Stimulated activated CD8-positive, alpha-beta memory T cell treated with anti-CD3 and anti-CD28 coated beads, Interleukin-2, amount 100 ng/mL, for 1 hour (primary cell): Measurements from ENCODE around the gene PEX5L.
"Not testable (repeated sequence)": the region's sequence is repeated elsewhere in the genome, so short reads cannot be mapped to it uniquely, and the experiment has no call there.

Source experiments
- DNase-seq, 2 donors: peaks; one replicate each; pipeline ENCODE4 v3.0.0-alpha.2; 2020; ENCODE audit warnings: low read depth in 2 of 2

PEX5L gene

GRCh38 chr3:180011927-180012326 is 24.8 kb downstream of the PEX5L start:
- DNase-seq = no peak

- not testable (repeated sequence) for DNase-seq
These were observed 28.4 kb downstream of the PEX5L start for GRCh38 chr3:180008318-180008717.

- DNase-seq = no peak
These were observed 32.2 kb downstream of the PEX5L start for GRCh38 chr3:180004542-180004941.

- DNase-seq = no peak
These were observed 34.7 kb downstream of the PEX5L start for GRCh38 chr3:180002006-180002405.

GRCh38 chr3:180000500-180000899 is 36.2 kb downstream of the PEX5L start:
- no peak for DNase-seq

- DNase-seq = no peak
These were observed 41.3 kb downstream of the PEX5L start for GRCh38 chr3:179995406-179995805.

- DNase-seq = no peak
These were observed 44.9 kb downstream of the PEX5L start for GRCh38 chr3:179991883-179992282.

- DNase-seq = no peak
These were observed 45.6 kb downstream of the PEX5L start for GRCh38 chr3:179991104-179991503.

- DNase-seq = no peak
These were observed 55.1 kb downstream of the PEX5L start for GRCh38 chr3:179981646-179982045.

- DNase-seq = no peak
These were observed 59.4 kb downstream of the PEX5L start for GRCh38 chr3:179977356-179977755.

GRCh38 chr3:179973931-179974361 is 62.8 kb downstream of the PEX5L start:
- DNase-seq = no peak

- DNase-seq = no peak
These were observed 63.8 kb downstream of the PEX5L start for GRCh38 chr3:179972881-179973423.

- DNase-seq = no peak
These were observed 65.5 kb downstream of the PEX5L start for GRCh38 chr3:179971280-179971679.

- DNase-seq = no peak
These were observed 66.0 kb downstream of the PEX5L start for GRCh38 chr3:179970746-179971145.

- DNase-seq = no peak
These were observed 67.2 kb downstream of the PEX5L start for GRCh38 chr3:179969525-179969924.

GRCh38 chr3:179967622-179968021 is 69.1 kb downstream of the PEX5L start:
- DNase-seq = no peak

GRCh38 chr3:179964890-179965289 is 71.8 kb downstream of the PEX5L start:
- no peak for DNase-seq

- no peak for DNase-seq
These were observed 73.9 kb downstream of the PEX5L start for GRCh38 chr3:179962629-179963387.

GRCh38 chr3:179961703-179962078 is 75.0 kb downstream of the PEX5L start:
- DNase-seq = no peak

- DNase-seq = no peak
These were observed 75.5 kb downstream of the PEX5L start for GRCh38 chr3:179961071-179961702.

- no peak for DNase-seq
These were observed 78.0 kb downstream of the PEX5L start for GRCh38 chr3:179958759-179959158.

GRCh38 chr3:179958143-179958542 is 78.6 kb downstream of the PEX5L start:
- no peak for DNase-seq

GRCh38 chr3:179957264-179957845 is 79.4 kb downstream of the PEX5L start:
- DNase-seq = no peak
